NCI-H774 (cell line): ENCODE results near the gene NOX3.
"Not testable (repeated sequence)": the region's sequence is repeated elsewhere in the genome, so short reads cannot be mapped to it uniquely, and the experiment has no call there.

ENCODE experiments used
- DNase-seq: peaks from one replicate; lab custom pipeline; 2025; lab: John Stamatoyannopoulos, UW

The NOX3 gene

DNA sequence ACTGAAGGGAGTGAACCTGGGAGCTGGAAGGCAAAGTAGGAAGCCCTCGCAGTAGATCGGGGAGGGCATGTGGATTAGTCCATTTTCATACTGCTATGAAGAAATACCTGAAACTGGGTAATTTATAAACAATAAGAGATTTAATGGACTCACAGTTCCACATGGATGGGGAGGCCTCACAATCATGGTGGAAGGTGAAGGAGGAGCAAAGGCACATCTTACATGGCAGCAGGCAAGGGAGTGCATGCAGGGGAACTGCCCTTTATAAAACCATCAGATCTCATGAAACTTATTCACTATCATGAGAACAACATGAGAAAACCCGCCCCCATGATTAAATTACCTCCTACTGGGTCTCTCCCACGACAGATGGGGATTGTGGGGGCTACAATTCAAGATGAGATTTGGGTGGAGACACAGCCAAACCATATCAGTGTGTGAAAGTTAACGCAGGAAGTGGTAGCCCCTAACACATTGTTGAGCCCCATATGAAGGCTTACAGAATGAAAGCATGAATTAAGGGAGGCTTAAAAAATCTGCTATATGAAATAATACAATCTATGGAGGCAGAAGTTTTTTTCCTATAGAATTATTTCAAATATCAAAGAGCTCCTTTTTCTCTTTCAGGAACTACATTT, 15.5 kb upstream of the NOX3 start:
- DNase-seq, result not testable (repeated sequence)

DNA sequence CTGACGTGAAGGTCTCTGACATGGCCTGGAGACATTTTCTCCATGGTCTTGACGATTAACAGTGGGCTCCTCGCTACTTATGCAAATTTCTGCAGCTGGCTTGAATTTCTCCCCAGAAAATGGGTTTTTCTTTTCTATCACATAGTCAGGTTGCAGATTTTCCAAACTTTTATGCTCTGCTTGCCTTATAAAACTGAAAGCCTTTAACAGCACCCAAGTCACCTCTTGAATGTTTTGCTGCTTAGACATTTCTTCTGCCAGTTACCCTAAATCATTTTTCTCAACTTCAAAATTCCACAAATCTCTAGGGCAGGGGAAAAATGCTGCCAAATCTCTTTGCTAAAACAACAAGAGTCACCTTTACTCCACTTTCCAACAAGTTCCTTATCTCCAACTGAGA, 12.9 kb upstream of the NOX3 start:
- not testable (repeated sequence) for DNase-seq

DNA sequence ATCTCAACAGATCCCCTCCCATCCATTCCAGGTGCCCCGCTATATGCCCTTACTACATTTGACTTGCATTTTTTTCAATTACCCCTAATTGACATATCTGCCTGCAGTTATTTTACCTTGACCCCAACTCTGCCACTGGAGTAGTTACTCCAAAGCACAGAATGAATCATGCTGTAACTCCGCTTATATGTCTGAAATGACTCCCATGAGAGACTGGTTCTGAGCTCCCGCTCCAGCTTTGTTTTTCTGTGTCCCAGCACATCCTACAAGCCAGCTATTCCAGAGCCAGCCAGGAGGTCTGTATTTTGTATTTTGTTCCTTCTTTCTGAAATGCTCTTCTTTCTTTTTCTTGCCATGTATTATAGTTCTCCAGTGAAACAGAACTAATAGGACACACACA, 10.9 kb upstream of the NOX3 start:
- no peak for DNase-seq

DNA sequence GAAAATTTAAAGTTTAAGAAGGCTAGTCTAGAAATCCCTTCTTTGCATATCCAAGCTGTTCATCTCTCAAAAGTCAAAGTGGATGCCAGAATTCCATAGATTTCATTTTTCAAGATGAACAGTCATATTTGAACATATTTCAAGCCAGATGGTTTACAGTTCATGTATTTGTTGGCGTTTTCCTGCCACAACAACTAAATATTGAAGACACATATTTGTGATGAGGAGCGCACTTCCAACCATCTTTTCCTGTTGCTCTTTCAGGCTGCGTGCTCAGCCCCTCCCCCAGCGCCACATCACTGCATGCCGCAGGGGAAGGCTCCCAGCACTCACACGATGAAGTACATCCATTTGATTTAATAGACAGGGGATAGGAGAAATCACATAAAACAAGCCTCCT, 5.9 kb upstream of the NOX3 start:
- DNase-seq, result no peak

DNA sequence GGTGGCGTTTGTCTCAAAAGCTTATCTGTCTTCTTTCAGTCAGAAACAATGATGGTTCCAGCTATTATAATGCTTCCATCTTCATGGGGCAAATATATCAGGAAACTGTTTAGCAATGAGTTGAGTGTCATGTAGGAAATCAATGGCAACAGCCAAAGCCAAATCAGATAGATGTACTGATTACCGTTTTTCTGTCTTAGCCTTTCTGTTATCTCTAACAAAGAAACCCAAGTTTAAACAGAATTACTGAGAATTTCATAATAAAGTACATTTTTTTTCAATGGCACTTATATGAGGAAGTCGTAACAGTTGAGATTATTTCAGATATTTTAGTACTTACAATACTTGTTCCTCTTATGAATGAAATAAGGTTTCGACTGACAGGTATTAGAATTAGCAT, 1.2 kb downstream of the NOX3 start:
- no peak for DNase-seq

DNA sequence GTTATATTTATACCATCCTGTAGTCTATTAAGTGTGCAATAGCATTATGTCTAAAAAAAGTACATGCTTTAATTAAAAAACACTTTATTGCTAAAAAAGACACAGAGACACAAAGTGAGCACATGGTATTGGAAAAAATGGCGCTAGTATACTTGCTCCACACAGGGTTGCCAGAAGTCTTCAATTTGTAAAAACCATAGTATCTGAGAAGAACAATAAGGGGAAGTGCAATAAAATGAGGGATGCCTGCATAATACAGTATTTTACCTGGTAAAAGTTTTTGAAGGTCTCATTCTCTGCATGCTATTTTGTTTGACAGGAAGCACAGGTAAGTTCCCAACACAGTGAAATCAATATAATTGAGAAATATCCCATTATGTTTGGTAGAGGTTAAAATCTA, 1.6 kb downstream of the NOX3 start:
- DNase-seq, result no peak

- no peak for DNase-seq
Measured at GRCh38 chr6:155452576-155452975, 3.1 kb downstream of the NOX3 start.

- not testable (repeated sequence) for DNase-seq
Measured at GRCh38 chr6:155451530-155451929, 4.1 kb downstream of the NOX3 start.

DNA sequence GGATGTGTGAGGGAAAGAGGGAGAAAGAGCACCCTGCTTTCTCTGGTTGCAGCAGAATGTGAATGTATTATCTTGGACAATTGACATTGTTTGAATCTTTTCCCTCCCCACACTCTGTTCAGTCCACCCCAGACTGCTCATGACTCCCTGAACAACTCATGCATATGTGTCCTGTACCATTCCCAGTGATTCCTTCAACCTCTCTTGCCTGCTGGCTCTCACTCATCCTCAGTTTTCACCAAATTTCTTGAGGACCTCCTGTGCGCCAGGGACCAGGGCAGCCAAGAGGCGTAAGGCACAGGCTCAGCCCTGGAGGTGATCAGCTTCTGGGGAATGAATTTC, 5.4 kb downstream of the NOX3 start:
- no peak for DNase-seq

DNA sequence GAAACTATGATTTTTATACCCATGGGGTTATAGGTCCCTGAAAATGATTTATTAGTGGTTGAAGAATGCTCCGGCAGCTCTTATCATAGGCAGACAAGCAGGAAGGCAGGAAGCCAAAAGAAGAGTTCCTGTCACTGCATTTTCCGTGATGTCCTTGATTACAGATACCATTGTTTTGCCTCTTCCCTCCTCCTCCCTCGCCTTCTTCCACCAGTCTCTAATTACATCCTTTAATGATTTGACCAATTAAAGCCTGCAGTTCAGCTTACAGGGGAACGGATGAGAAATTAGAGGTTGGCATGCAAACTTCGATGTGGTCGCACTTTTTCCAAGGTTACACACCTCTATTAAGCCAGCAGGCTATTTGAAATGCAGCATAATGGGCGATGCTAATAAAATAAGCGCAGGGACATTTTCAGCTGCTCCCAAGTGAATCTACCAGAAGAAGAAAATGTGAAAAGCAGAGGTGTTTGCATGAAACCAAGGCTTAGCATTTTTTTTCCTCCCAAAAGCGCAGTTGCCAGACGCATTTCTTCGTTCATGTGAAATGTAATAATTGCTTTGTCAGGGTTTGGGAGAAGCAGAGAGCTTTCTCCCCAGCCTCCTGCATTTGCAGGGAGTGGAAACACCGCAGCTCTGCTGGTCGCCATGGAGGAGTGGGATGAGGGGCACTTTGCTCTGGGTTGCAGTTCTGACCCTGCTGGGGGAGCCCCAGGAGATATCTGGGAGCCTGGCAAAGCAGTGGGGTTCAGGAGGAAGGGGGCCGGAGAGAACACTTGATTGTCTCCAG, 6.0 kb downstream of the NOX3 start:
- no peak for DNase-seq

GRCh38 chr6:155448668-155449449, 6.8 kb downstream of the NOX3 start:
- no peak for DNase-seq

- DNase-seq, result no peak
Measured at GRCh38 chr6:155447949-155448348, 7.7 kb downstream of the NOX3 start.

DNA sequence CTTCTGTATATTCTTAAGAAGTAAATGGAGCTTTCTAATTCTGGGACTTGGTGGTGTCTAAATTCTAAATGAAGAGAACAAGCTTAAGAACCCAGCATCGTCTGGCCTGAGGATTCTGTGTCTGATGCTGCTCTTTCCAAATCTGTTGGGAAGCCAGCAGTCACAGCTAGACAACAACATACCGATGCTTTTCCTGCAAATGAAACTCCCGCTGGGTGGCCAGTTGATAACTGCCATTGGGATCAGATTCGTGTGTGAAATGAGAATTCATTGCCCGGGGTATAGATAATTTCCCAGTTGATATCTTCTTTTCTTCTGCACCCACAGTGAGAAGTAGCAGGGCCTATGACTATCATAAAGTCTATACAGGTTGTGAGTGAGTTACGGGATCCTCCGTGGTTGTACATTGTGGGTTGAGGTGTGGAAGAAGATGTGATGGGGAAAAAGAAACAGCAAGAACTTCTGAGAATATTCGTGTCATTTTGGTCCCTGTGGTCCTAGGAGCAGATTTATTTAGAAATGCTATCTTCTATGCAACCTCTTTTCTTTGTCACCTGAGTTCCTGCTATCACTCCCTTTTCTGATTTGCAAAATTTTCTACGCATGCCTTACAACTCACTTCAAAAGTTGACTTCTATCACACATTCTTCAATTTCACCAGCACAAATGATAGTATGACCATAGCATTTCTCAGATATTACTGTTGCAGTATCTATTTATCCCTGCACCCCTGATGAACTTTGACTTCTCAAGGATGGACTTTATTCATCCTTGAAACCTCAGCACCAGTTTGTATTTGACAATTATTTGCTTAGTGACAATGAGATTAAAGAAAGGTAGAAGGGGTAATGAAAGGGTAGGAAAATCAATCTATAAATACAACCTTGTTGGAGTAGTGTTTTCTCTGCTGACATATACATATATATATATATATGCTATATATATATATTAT, 10.4 kb downstream of the NOX3 start:
- no peak for DNase-seq

DNA sequence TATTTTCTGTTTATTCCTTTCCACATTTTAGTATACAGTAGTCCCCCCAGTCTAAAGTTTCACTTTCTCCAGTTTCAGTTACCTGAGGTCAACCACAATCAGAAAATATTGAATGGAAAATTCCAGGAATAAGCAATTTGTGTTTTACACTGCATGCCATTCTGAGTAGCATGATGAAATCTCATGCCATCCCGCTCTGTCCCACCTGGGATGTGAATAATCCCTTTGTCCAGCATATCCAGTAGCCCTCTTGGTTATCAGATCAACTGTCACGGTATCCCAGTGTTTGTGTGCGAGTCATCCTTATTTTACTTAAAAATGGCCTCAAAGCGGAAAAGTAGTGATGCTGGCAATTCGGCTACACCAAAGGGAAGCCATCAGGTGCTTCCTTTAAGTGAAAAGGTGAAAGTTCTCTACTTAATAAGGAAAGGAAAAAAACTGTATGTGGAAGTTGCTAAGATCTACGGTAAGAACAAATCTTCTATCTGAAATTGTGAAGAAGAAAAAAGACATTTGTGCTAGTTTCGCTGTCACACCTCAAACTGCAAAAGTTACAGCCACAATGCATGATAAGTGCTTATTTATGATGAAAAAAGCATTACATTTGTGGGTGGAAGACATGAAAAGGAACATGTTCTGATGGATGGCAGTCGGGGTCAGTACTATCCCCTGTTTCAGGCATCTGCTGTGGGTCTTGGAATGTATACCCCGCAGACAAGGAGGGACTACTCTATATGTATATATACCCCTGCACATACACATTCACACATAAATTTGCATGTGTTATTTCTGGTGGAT, 11.3 kb downstream of the NOX3 start:
- DNase-seq, result no peak

DNA sequence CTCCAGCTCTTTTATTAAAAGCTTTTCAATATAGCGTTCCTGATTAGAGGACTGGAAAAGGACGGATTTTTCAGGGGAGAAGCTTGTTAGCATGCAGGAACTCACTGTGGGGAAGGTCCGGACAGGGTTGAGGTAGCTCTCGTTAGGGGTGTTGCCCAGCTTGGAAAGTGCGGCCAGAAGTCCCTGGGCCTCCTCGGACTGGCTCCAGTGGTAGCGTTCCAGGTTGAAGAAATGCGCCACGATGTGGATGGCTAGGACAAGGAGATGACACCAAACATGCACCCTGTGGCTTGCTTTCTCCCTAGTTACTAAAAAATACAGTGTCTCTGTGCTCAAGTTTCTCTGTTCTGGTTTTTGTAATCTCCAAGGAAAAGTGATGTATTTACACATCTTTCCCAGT, 12.5 kb downstream of the NOX3 start:
- no peak for DNase-seq

- DNase-seq, result no peak
Measured at GRCh38 chr6:155442562-155442961, 13.1 kb downstream of the NOX3 start.

DNA sequence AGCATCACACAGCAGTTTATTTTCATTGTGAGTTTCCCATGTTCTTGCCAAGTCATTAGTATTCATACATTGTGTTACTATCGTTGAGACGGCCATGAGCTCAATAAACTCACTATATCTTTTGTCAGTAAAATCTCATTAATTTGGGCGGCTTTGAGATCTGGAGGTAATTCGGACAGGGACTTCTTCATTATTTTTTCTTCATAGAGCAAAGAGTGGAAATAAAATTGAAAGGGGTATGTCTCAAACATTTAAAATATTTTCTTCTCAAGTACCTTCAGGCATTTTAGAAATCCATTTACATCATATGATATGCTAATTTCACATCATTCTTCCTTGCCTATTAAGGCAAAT, 14.6 kb downstream of the NOX3 start:
- DNase-seq, result no peak

DNA sequence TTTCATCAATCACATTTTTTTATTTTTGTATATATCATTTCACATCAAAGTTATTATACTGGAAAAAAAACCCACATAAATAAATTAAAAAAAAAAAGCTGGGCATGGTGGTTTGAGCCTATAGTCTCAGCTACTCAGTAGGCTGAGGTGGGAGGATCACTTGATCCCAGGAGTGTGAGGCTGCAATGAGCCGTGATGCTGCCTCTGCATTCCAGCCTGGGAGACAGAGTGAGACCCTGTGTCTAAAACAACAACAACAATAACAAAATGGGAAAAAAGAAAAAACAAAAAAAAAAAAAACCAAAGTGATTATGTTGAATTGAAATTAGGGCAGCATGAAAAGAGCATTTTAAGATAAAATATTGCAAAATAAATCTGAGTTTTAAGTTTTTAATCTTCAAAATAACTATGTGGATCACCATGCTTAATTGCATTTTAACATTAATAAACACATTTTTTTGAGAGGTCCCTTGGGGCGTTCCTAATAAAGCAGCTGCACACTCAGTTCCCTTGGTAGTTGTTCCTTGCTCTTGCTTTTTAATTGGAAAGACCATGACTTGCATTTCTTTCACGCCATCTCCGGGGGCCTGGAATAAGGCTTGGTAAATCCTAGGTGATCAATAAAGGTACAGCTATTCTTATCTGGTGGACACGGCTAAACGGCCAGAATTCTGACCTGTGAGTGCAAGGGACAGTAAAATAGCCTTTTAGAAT, 15.1 kb downstream of the NOX3 start:
- no peak for DNase-seq

DNA sequence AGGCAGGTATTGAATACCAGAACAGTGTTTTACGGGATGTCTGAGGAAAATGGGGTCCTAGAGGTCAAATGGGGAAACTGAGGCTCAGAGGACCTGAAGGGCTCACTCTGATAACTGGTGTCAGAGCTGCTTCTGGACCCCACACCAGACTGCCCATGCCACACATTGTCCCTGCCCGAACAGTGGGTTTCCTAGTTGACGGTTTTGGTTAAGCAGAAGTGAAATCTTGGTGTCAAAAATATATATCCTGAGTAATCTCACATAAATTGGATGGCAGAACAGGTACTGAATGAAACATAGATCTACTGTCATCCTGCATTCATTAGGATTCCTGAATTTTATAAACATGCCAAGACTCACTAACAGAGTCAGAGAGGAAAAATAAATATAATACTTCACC, 16.3 kb downstream of the NOX3 start:
- no peak for DNase-seq

DNA sequence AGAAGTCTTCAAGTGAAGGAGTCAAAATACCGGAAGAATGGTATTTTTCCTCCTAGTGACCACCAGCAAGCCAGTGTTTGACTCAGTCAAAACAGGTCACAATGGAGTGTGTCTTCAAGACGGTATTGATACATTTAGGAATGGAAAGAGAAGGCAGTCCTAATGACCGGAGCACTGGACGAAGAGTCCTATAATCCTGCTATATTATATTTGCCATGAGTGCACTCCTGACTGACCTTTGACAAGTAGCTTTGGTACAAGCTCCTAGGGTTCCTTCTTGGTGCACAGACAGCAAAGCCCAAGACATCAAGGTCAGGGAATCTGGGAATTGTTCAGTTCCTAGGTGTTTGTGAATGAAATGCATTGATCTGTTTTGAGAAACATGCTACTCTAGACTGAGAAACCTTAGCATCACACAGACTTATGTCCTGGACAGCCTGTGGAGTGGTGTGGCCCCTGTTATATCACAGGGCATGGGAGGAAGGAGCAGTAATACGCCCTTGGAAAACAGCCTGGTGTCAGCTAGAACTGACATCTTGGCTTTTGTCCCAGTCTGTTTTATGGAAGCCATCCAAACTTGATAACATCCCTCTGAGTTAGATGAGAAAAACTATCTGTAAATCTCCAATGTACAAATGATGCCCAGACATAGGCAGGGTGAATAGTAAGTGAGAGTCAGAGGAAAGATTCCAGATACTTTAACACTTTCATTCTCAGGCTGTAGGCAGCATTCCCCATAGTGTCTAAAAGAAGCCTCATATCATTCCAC, 18.5 kb downstream of the NOX3 start:
- no peak for DNase-seq
